HK-2 (cell line): ENCODE data around the gene VPS13D.

Experiments used
- DNase-seq: peaks from one replicate; pipeline ENCODE4 v3.0.0-alpha.2; 2018; ENCODE audit not compliant: unreplicated experiment

VPS13D gene

GRCh38 chr1:12232221-12232620 lies 2.4 kb downstream of the VPS13D start:
- no peak for DNase-seq

GRCh38 chr1:12244078-12244477 lies 14.2 kb downstream of the VPS13D start:
- no peak for DNase-seq

- DNase-seq, result no peak
Measured at GRCh38 chr1:12244585-12244984, 14.8 kb downstream of the VPS13D start.

DNA sequence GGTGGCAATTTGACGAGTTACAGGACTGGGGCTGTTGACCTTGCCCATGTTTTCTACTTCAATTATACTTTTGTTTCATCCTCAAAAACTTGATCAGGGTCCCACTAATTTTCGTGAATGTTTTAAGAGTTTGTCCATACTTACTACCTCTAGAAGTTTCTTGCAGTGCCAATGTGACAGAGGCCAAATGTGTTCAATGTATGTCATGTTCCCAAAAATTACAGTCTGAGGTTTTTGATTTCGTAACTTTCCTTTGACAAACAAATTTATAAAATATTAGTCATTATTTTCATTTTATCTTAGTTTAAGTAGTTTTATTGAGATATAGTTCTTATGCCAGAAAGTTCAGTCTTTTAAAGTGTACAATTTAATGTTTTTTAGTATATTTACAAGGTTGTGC lies 15.3 kb downstream of the VPS13D start:
- no peak for DNase-seq

DNA sequence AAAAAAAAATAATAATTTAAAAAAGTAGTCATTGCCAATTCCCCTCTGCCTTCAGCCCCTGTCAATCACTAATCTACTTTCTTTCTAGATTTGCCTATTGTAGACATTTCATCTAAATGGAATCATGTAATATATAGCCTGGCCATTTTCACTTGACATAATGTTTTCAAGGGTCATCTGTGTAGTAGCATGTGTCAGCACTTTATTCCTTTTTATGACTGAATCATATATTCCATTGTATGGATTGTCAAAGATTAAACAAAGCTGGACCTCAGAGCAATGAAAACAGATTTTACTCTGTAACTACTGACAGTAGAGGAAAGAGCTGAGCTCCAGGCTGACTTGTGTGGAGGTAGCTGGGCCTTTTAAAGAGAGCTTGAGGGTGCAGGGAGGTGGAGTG lies 15.9 kb downstream of the VPS13D start:
- DNase-seq, result no peak

DNA sequence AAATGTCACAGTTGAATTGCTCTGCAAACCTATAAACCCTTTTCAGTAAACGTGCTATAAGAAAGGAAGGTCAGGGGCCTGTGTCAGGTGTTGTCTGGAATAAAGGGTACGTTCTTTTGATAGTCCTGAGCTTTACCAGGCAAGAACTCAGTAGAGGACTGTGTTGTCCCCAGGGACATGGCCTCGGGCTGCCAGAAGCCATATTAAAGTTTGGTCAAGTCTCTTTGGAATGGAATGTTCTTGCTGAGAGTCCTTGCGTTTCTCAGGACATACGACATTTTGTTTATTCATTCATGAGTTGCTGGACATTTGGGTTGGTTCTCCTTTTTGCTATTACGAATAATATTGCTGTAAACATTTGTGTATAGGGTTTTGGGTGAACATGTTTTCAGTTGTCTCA lies 16.8 kb downstream of the VPS13D start:
- no peak for DNase-seq

- DNase-seq, result no peak
Measured at GRCh38 chr1:12249181-12249580, 19.4 kb downstream of the VPS13D start.

DNA sequence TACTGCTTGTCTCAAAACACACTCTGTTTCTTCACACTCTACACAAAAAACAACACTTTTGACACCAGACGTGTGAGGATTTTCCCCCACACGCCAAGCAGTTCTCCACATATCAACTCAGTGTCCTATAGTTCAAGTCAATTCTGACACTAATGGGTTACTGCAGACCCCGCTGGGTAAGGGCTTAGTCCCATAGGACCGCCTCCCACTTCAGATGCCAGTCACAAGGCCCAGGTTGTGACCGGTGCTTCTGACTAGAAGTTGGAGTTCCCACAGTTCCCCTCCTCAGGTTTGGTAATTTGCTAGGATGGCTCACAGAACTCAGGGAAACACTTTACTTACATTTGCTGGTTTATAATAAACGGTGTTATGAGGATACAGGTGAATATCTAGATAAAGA lies 19.9 kb downstream of the VPS13D start:
- DNase-seq, result no peak

GRCh38 chr1:12251442-12251841 lies 21.6 kb downstream of the VPS13D start:
- DNase-seq, result no peak

GRCh38 chr1:12255913-12256312 lies 26.1 kb downstream of the VPS13D start:
- DNase-seq, result no peak

DNA sequence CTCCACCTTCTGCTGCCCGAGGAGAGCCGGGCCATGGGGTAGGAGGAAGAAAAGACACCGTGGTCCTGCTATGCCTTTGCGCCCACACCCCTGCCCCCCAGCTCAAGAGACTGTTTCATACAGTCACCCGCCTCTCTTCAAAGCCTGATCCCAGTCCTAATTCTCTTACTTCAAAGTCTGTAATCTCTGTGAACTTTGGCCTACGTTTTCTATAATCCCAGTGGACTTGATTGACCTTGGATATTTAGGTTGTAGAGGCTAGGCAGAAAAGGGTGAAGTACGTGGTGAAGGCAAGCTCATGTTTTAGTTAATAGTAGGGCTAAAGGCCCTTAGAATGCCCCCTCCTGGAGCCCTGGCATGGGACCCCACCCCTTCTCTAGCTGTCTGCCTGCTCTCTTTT lies 28.4 kb downstream of the VPS13D start:
- no peak for DNase-seq

GRCh38 chr1:12269351-12269750 lies 39.5 kb downstream of the VPS13D start:
- DNase-seq, result no peak

- DNase-seq, result no peak
Measured at GRCh38 chr1:12271033-12271432, 41.2 kb downstream of the VPS13D start.

- no peak for DNase-seq
Measured at GRCh38 chr1:12272770-12273169, 42.9 kb downstream of the VPS13D start.

DNA sequence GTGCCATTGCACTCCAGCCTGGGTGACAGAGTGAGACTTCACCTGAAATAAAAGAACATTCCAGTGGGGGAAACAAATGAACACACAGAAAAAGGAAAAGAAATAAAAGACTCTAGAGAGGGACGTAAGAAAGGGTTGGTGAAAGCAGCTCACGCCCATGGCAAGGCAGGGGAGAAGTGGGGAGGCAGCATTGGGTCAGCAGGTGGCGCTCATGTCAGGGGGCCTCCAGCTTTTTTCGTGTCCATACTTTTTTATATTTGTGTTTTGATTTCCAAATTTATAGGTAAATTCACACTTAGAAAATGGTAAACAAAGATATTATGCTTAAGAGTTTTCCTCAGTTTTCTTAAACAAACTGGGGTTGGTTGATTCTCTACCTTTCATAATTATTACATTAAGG lies 45.5 kb downstream of the VPS13D start:
- peak; percentile 16 for DNase-seq

- DNase-seq, result no peak
Measured at GRCh38 chr1:12276225-12276624, 46.4 kb downstream of the VPS13D start.

- DNase-seq, result no peak
Measured at GRCh38 chr1:12279003-12279402, 49.2 kb downstream of the VPS13D start.

DNA sequence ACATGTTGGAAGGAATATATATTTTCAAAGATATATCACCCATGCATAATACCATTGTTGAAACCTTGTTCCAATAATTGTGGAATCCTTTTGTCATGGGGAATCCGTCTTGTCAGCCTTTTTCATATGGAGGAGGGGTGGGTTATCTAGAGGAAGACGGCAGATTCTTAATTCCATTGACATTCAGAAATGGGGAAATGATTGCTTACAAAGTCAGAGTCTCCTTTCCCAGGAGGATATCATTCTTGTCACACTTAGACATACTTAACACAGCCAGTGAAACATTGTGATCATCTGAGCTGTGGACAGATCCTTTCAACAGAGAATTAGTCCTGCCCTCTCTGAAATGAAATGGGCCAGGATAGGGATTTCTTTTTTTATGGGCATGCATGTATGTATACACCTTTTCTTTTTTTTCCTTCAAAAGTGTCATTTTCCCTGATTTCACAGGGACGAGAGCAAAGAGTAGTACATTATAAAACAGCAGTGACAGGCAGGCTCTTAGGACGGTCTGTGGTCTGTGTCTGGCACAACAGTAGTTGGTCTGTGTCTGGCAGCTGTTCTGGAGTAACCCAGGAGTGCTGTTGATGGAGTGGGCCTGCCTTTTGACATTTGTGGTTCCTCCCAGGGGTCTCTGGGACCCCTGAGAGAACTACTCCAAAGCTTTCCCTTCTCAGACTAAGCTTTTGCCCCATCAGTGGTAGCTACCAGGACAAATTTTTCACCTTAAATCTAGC lies 50.1 kb downstream of the VPS13D start:
- DNase-seq, result no peak

DNA sequence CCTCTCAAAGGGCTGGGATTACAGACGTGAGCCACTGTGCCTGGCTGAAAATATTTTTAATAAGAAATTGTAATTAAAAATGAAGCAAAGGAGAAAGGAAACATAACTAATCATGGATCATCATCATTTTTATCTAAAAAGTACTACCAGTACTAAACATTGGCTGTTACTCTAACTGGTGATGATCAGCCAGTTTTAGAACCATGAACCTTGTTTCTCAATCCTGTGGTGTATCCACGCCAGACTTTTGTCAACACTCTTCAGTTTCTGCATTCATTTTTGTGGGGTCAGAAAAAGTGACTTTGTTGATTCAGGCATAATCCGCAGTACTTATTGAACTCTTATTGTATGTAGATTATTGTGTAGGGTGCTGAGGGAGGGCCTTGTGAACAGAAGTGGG lies 52.3 kb downstream of the VPS13D start:
- DNase-seq, result no peak

DNA sequence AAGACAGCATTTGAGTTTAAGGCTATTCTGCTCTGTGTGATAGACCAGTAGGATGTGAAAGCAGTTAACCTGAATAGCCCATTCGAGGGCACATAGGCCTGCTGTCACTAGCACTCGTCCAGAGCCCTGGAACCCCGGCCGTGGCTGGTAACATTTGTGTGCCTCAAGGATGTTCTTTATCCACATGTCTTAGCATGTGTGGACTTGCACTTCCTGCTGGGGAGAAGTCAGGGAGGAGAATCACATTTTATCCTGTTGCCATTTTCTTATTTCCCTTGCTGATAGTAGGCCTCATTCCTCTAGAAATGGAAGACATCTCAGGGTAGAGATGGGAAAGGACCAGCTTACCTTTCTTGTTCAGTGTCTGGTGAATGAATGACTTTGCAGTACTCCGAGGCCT lies 54.7 kb downstream of the VPS13D start:
- no peak for DNase-seq

DNA sequence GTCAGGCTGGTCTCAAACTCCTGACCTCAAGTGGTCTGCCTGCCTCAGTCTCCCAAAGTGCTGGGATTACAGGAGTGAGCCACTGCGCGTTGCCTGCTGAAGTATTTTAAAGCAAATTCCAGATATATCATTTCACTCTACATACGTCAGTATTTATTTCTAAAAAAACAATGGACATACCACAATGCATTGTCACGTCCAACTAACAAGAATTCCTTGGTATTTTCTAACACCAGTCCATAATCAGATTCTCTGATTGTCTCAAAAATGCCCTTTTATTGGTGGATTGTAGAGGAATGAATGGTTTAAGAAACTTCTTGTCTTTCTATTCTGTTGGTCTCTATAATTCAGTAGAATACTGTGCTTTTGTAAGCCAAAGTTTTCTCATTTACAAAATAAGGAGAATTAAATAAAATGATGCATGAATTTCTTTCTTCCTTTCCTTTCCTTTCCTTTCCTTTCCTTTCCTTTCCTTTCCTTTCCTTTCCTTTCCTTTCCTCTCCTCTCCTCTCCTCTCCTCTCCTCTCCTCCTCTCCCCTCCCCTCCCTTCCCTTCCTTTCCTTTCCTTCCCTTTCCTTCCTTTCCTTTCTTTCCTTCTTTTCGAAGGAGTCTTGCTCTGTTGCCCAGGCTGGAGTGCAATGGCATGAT lies 55.8 kb downstream of the VPS13D start:
- no peak for DNase-seq

- no peak for DNase-seq
Measured at GRCh38 chr1:12287869-12288268, 58.0 kb downstream of the VPS13D start.

GRCh38 chr1:12290828-12291227 lies 61.0 kb downstream of the VPS13D start:
- no peak for DNase-seq

DNA sequence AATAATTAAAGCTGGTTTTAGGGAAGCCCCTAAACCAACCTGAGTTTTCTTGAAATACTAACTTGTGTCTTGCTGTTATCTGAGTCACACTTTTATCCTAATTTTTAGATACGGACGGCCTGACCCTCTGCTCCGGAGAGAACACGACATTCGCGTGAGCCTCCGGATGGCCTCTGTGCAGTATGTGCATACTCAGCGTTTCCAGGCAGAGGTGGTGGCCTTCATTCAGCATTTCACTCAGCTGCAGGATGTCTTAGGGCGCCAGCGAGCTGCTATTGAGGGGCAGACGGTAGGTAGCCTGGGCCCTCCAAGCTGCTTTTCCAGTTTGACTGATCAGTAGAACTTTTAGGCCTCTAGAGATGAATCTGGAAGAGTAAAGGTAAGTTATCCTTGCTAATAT lies 63.6 kb downstream of the VPS13D start:
- DNase-seq, result no peak
